ENCODE results near the gene KRTAP10-12. TPM values are rescaled to one million over a fixed set of nuclear protein-coding genes. Genes with fewer than 3 reads are reported as not detected.
A peak's percentile ranks its signal among the peaks of the same experiment; 100 is the strongest.

KRTAP10-12 gene
- polyA plus RNA-seq, 3 donors, result not detected

GRCh38 chr21:44699502-44700001 is 2.6 kb downstream of the KRTAP10-12 start:
- Histone ChIP-seq H2AFZ (ENCODE audit: insufficient read depth, low read depth, low read length, poor library complexity, severe bottlenecking) (no peak overlapping the region), H3K4me3 (replicated peaks in 1 of 3; ENCODE audit: low read depth in 2 of 3, low read length in 3 of 3) (no peak overlapping the region), H3K36me3 (replicated peaks in 1 of 2; ENCODE audit: control insufficient read depth in 1 of 2, insufficient read depth in 2 of 2, low read length in 2 of 2) (no peaks in the 10 kb centered on the region), H3K9ac (ENCODE audit: insufficient read depth, low read length, poor library complexity, severe bottlenecking) (no peak overlapping the region), H3K4me2 (replicated peaks; ENCODE audit: extremely low read depth, low read length, poor library complexity, severe bottlenecking) (no peak overlapping the region), H3K27me3 (ENCODE audit: control insufficient read depth in 2 of 2, insufficient read depth in 2 of 2, low read length in 2 of 2) (peaks cover 3 to 55% of the 10 kb centered on the region in 2 donors), H3K9me3 (replicated peaks in 1 of 2; ENCODE audit: control insufficient read depth in 1 of 2, insufficient read depth in 1 of 2, low read length in 2 of 2) (no peaks in the 10 kb centered on the region), H3K27ac (ENCODE audit: low read depth in 1 of 2, low read length in 2 of 2) (no peak overlapping the region), H3K4me1 (ENCODE audit: control insufficient read depth in 1 of 2, insufficient read depth in 2 of 2, low read length in 2 of 2) (no peaks in the 10 kb centered on the region), H3K79me2 (ENCODE audit: insufficient read depth, low read length) (no peaks in the 10 kb centered on the region), H4K20me1 (ENCODE audit: insufficient read depth, low read length) (no peaks in the 10 kb centered on the region)
- Mint-ChIP-seq H3K9me3 (peaks cover 0 to 6% (median 2%) of the 10 kb centered on the region in 7 donors), H3K36me3 (no peaks in the 10 kb centered on the region), H3K4me3 (peak overlapping the region in 1 of 2 donors; percentile 69), H3K4me1 (no peaks in the 10 kb centered on the region), H3K27ac (no peak overlapping the region), H3K27me3 (ENCODE audit: low read depth in 3 of 3) (peaks cover 62 to 94% (median 63%) of the 10 kb centered on the region in 3 donors)
- intact Hi-C loops (cut with micrococcal nuclease), result no loop called here
- no peak for TF ChIP-seq CTCF (IDR thresholded peaks at IDR 0.05)
- 47% methylated on average over 16 of the region's 17 CpGs for WGBS (ENCODE audit: insufficient coverage)
- DNase-seq, result no peak

GRCh38 chr21:44700101-44701022 is 3.4 kb downstream of the KRTAP10-12 start:
- H3K9ac ChIP-seq (ENCODE audit: insufficient read depth, low read length, poor library complexity, severe bottlenecking), result no peak overlapping the region
- no peak overlapping the region for H2AFZ ChIP-seq (ENCODE audit: insufficient read depth, low read depth, low read length, poor library complexity, severe bottlenecking)
- H3K27ac ChIP-seq (ENCODE audit: low read depth in 1 of 2, low read length in 2 of 2), result no peak overlapping the region
- DNase-seq, result no peak
- peaks cover 4 to 56% of the 10 kb centered on the region in 2 donors for H3K27me3 ChIP-seq (ENCODE audit: control insufficient read depth in 2 of 2, insufficient read depth in 2 of 2, low read length in 2 of 2)
- no peak overlapping the region for H3K4me3 ChIP-seq (replicated peaks in 1 of 3; ENCODE audit: low read depth in 2 of 3, low read length in 3 of 3)
- H3K4me1 ChIP-seq (ENCODE audit: control insufficient read depth in 1 of 2, insufficient read depth in 2 of 2, low read length in 2 of 2), result no peaks in the 10 kb centered on the region
- peaks cover 0 to 13% (median 7%) of the 10 kb centered on the region in 7 donors for H3K9me3 Mint-ChIP-seq
- no peak overlapping the region for H3K4me2 ChIP-seq (replicated peaks; ENCODE audit: extremely low read depth, low read length, poor library complexity, severe bottlenecking)
- H4K20me1 ChIP-seq (ENCODE audit: insufficient read depth, low read length), result no peaks in the 10 kb centered on the region
- no peaks in the 10 kb centered on the region for H3K4me1 Mint-ChIP-seq
- no peak for TF ChIP-seq CTCF (IDR thresholded peaks at IDR 0.05)
- H3K36me3 ChIP-seq (replicated peaks in 1 of 2; ENCODE audit: control insufficient read depth in 1 of 2, insufficient read depth in 2 of 2, low read length in 2 of 2), result no peaks in the 10 kb centered on the region
- H3K36me3 Mint-ChIP-seq, result no peaks in the 10 kb centered on the region
- H3K9me3 ChIP-seq (replicated peaks in 1 of 2; ENCODE audit: control insufficient read depth in 1 of 2, insufficient read depth in 1 of 2, low read length in 2 of 2), result no peaks in the 10 kb centered on the region
- H3K4me3 Mint-ChIP-seq, result peak overlapping the region in 1 of 2 donors; percentile 69
- no peak overlapping the region for H3K27ac Mint-ChIP-seq
- no peaks in the 10 kb centered on the region for H3K79me2 ChIP-seq (ENCODE audit: insufficient read depth, low read length)
- peaks cover 67 to 97% (median 70%) of the 10 kb centered on the region in 3 donors for H3K27me3 Mint-ChIP-seq (ENCODE audit: low read depth in 3 of 3)
- intact Hi-C loops (cut with micrococcal nuclease), result no loop called here
- WGBS (ENCODE audit: insufficient coverage), result 62% methylated on average over 12 of the region's 21 CpGs

Measured in CD14-positive monocyte (primary cell).